ENCODE measurements around the gene AMBRA1. TPM values are rescaled to one million over a fixed set of nuclear protein-coding genes. Genes with fewer than 3 reads are reported as not detected.

Gene AMBRA1
- total and polyA plus RNA-seq, 8 donors = 4.6 to 59.4 (median 23.3) TPM

DNA sequence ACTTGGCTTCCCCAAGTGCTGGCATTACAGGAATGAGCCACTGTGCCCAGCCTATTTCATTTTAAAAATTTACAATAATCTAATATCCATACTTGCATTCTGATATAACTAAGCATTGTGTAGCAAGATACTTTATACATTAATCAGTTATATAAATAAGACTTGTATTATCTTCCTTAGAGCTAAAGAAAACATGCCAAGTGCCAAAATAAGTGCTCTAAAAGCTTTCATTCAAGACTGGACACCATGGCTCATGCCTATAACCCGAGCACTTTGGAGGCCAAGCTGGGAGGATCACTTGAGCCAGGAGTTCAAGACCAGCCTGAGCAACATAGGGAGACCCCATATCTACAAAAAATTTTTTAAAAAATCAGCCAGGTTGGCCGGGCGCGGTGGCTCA is 123.9 kb downstream of the AMBRA1 start:
- TF ChIP-seq EP300 (IDR thresholded peaks at IDR 0.05) = no peak
- TF ChIP-seq POLR2A (IDR thresholded peaks at IDR 0.05) = no peak
- no peak for TF ChIP-seq CTCF (IDR thresholded peaks at IDR 0.05)
- no peak for TF ChIP-seq POLR2AphosphoS5 (IDR thresholded peaks at IDR 0.05)

DNA sequence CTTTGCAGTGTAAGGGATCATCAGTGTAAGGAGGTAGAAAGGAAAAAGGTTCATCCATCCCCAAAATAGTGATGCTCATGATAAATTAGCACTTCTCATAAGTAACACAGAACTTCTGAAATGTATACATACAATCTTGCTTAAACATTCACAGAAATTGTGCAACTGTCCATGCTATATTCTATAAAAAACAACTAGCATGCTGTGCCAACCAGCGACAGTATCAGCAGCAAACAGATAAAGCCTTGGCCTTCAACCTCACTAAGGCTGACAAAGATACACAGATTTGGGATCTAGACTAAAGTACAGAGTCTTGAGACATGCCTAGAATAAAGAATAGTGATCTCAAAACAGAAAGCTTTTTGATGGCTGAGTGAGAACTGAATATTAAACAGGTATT is 128.1 kb downstream of the AMBRA1 start:
- TF ChIP-seq EP300 (IDR thresholded peaks at IDR 0.05) (no peak), POLR2AphosphoS5 (IDR thresholded peaks at IDR 0.05) (no peak), POLR2A (IDR thresholded peaks at IDR 0.05) (no peak), CTCF (IDR thresholded peaks at IDR 0.05) (no peak)

More for the DNA sequence above, 123.9 kb downstream of the AMBRA1 start:
- no peak overlapping the region for H3K27ac ChIP-seq
- WGBS, 5 donors = 83 to 94% (median 91%) methylated on average over 4 of the region's 4 CpGs
- peaks cover 8 to 16% (median 12%) of the 10 kb centered on the region in 4 donors for H3K36me3 ChIP-seq
- H3K4me3 ChIP-seq = no peak overlapping the region
- intact Hi-C loops (cut with DNase I; ENCODE audit: low total_unique reads) = no loop called here
- H3K9me3 ChIP-seq = no peaks in the 10 kb centered on the region
- no peaks in the 10 kb centered on the region for H3K27me3 ChIP-seq
- no peak for DNase-seq
- peaks cover 8 to 38% (median 22%) of the 10 kb centered on the region in 4 donors for H3K4me1 ChIP-seq

GRCh38 chr11:46463701-46464421 is 130.0 kb downstream of the AMBRA1 start:
- H3K4me3 ChIP-seq = no peak overlapping the region
- WGBS, 5 donors = 63 to 83% (median 75%) methylated on average over 5 of the region's 5 CpGs
- DNase-seq = no peak
- H3K27me3 ChIP-seq = no peaks in the 10 kb centered on the region
- H3K9me3 ChIP-seq = no peaks in the 10 kb centered on the region
- no peak overlapping the region for H3K27ac ChIP-seq
- TF ChIP-seq EP300 (IDR thresholded peaks at IDR 0.05) (no peak), CTCF (IDR thresholded peaks at IDR 0.05) (no peak), POLR2AphosphoS5 (IDR thresholded peaks at IDR 0.05) (no peak), POLR2A (IDR thresholded peaks at IDR 0.05) (no peak)
- H3K4me1 ChIP-seq = peaks cover 0 to 26% (median 13%) of the 10 kb centered on the region in 4 donors
- intact Hi-C loops (cut with DNase I; ENCODE audit: low total_unique reads) = no loop called here
- H3K36me3 ChIP-seq = peaks cover 8 to 14% (median 11%) of the 10 kb centered on the region in 4 donors

More for the DNA sequence above, 128.1 kb downstream of the AMBRA1 start:
- no peak for DNase-seq
- Histone ChIP-seq H3K27me3 (no peaks in the 10 kb centered on the region), H3K36me3 (peaks cover 8 to 16% (median 12%) of the 10 kb centered on the region in 4 donors), H3K9me3 (no peaks in the 10 kb centered on the region), H3K4me3 (no peak overlapping the region), H3K4me1 (peaks cover 0 to 28% (median 13%) of the 10 kb centered on the region in 4 donors), H3K27ac (no peak overlapping the region)
- 34 to 56% (median 44%) methylated on average over 1 of the region's 1 CpG for WGBS, 5 donors
- intact Hi-C loops (cut with DNase I; ENCODE audit: low total_unique reads) = no loop called here

DNA sequence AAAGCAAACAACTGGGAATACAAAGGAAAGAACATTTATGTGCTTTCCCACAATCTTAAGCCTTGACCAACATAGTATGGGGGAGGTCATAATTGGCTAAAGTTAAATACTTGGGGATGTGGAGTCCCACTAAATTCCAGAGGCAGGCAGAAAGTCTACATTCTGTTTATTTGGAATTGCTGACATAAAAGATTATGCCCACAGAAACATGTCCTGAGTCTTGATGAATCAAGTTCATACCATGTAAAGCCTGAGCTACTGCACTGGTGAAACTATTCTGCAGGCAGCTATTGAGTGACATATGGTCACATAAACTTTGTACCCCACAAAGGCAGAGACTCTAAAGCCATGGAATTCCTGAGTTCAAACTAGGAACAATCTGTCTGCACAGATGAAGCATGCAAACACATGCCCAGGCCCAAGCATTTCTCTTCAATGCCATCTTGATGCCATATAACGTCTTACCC is 132.3 kb downstream of the AMBRA1 start:
- no peaks in the 10 kb centered on the region for H3K9me3 ChIP-seq
- TF ChIP-seq POLR2AphosphoS5 (IDR thresholded peaks at IDR 0.05) (no peak), EP300 (IDR thresholded peaks at IDR 0.05) (no peak), POLR2A (IDR thresholded peaks at IDR 0.05) (no peak), CTCF (IDR thresholded peaks at IDR 0.05) (no peak)
- no peaks in the 10 kb centered on the region for H3K27me3 ChIP-seq
- no peak for DNase-seq
- H3K36me3 ChIP-seq = no peaks in the 10 kb centered on the region
- intact Hi-C loops (cut with DNase I; ENCODE audit: low total_unique reads) = no loop called here
- 60 to 95% (median 76%) methylated on average over 1 of the region's 1 CpG for WGBS, 5 donors
- H3K4me3 ChIP-seq = no peak overlapping the region
- H3K4me1 ChIP-seq = peaks cover 0 to 29% (median 13%) of the 10 kb centered on the region in 4 donors
- no peak overlapping the region for H3K27ac ChIP-seq
